ENCODE measurements around the gene TAF11.
"Not testable (repeated sequence)": the region's sequence is repeated elsewhere in the genome, so short reads cannot be mapped to it uniquely, and the experiment has no call there.

Gene TAF11

GRCh38 chr6:34864007-34864406 lies 23.8 kb downstream of the TAF11 start:
- no peak for DNase-seq

- DNase-seq = no peak
These were observed 27.1 kb downstream of the TAF11 start for GRCh38 chr6:34860776-34861175.

GRCh38 chr6:34859951-34860350 lies 27.9 kb downstream of the TAF11 start:
- no peak for DNase-seq

- no peak for DNase-seq
These were observed 29.2 kb downstream of the TAF11 start for GRCh38 chr6:34858681-34859080.

GRCh38 chr6:34855463-34855862 lies 32.4 kb downstream of the TAF11 start:
- no peak for DNase-seq

GRCh38 chr6:34852406-34853085 lies 35.3 kb downstream of the TAF11 start:
- DNase-seq = no peak

- DNase-seq = no peak
These were observed 36.5 kb downstream of the TAF11 start for GRCh38 chr6:34851361-34851760.

- DNase-seq = not testable (repeated sequence)
These were observed 38.8 kb downstream of the TAF11 start for GRCh38 chr6:34849066-34849465.

- no peak for DNase-seq
These were observed 48.0 kb downstream of the TAF11 start for GRCh38 chr6:34839666-34840352.

- no peak for DNase-seq
These were observed 50.3 kb downstream of the TAF11 start for GRCh38 chr6:34837528-34837927.

- DNase-seq = no peak
These were observed 51.4 kb downstream of the TAF11 start for GRCh38 chr6:34836451-34836850.

GRCh38 chr6:34836008-34836407 lies 51.8 kb downstream of the TAF11 start:
- no peak for DNase-seq

GRCh38 chr6:34834789-34835518 lies 52.9 kb downstream of the TAF11 start:
- no peak for DNase-seq

GRCh38 chr6:34832942-34833341 lies 54.9 kb downstream of the TAF11 start:
- no peak for DNase-seq

- DNase-seq = peak; percentile 31
These were observed 58.7 kb downstream of the TAF11 start for GRCh38 chr6:34829137-34829536.

Measured in DMS79 (cell line).